Effector CD8-positive, alpha-beta T cell (primary cell): ENCODE measurements around the gene MGRN1.
A peak's percentile ranks its signal among the peaks of the same experiment; 100 is the strongest.

Source experiments
- DNase-seq: peaks from one replicate; lab custom pipeline; 2025; lab: John Stamatoyannopoulos, UW

The MGRN1 gene

DNA sequence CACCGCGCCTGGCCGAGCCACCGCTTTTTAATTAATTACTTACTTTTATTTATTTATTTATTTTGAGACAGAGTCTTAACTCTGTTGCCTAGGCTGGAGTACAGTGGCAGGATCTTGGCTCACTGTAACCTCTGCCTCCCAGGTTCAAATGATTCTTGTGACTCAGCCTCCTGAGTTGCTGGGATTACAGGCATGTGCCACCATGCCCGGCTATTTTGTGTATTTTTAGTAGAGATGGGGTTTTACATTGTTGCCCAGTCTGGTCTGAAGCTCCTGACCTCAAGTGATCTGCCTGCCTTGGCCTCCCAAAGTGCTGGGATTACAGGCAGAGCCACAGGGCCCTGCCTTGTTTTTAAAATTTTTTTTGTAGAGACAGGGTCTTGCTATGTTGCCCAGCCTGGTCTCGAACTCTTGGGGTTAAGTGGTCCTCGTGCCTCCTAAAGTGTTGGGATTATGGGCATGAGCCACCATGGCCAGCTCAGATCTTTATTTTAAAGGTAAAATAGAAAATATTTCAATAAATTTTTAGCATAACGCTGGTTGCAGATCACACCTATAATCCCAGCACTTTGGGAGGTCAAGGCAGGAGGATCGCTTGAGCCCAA is 50.4 kb downstream of the MGRN1 start:
- no peak for DNase-seq

DNA sequence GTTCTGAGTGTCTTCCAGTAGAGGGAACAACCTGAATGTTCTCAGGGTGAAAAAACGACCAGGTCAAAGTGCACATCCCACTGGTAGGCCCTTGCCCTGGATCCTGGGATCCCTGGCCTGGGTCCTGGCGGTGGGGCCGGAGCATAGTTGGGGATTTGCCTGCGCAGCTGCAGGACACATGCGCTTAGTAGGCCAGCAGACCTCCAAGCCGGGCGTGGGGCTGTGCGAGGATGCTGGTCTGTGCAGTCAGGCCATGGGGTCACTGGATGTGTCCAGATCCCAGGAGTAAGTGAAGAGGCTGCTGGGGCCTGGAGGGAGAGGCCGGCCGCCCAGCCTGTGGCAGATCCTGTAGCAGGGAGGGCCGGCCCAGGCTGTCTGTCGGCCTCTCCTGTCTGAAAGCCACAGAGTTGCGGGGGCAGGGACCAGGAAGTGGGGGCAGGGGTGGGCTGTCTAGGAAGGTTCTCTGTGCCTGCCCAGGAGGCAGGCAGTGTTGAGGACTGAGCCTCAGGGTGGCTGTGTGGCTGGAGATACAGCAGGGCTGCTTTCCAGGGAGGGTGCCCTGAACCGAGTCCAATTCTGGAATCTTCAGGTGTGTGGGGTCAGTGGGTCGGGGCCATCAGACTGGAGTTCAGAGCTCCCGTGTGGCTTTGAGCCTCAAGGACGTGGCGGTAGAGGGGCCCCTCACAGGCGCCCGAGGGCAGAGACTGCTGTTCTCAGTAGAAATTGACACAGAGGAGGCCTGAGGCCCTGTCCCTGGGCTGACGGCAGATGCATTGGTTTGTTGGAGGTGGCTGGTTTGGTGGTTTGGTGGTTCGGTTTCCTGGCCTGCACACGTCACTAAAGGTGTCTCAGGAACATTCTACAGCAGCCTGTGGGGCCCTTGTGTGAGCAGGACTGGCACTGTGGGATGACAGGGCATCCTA is 51.5 kb downstream of the MGRN1 start:
- peak; percentile 42 for DNase-seq

DNA sequence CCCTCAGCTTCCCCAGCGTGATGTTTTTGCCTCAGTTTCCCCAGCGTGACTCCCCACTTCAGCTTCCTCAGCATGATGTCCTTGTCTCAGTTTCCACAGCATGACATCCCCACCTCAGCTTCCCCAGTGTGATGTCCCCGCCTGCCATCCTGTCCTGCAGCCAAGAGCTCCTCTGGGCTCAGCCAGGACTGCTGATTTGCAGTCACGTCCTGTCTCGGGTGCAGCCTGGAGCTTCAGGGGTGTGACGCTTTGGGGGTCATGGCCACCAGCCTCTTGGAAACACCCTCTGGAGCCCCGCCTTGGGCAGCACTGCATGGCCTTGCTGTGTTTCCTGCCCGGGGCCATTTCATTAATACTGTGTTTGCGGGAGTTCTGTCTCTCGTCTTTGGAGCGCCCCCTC is 52.2 kb downstream of the MGRN1 start:
- DNase-seq = no peak

DNA sequence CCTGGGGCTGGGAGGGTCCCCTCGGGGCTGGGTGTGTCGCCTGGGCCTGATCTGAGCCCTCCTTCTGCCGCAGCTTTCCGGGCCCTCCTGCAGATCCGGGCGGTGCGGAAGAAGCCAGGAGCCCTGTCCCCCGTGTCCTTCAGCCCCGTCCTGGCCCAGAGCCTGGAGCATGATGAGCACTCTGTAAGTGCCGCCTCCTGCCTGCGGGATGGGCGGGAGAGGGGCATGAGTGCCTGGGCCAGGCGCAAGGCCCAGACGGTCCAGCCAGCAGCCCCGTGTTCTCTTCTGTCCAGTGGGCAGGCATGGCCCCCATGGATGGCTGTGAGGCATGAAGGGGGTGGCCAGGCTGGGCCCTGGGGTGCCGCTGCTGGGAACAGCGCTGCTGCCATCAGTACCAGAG is 52.8 kb downstream of the MGRN1 start:
- DNase-seq = no peak

DNA sequence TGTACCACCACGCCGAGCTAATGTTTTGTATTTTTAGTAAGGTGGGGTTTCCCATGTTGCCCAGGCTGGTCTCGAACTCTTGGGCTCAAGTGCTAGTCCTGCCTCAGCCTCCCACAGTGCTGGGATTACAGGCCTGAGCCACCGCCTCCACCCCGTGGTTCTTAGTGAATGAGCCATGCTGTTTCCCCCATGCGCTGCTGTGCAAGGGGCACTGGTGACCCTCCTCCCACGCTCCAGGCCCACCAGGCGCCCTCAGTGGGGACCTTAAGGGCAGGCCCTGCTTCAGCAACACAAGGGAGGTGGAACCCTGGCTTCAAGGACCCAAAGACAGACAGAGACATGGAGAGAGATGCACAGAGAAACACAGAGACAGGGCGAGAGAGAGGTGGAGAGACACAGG is 53.4 kb downstream of the MGRN1 start:
- no peak for DNase-seq

DNA sequence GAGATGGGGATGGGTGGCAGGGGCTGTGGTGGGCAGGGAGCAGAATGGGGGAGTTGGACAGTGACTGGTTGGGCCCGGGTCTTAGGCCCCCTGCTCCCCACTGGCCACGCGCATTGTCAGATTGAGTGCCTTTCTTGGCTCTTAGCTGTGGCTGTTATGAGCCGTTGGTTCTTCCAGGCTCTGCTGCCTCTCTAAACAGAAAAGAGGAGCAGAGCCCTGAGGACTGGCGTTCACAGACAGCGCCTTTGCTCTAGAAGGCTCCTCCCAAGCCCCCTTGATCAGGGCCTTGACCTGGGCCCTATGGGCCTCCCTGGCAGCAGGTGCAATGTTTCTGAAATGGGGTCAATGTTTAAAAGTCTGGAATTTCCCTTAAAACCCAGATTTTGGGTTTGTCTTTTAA is 54.0 kb downstream of the MGRN1 start:
- no peak for DNase-seq

DNA sequence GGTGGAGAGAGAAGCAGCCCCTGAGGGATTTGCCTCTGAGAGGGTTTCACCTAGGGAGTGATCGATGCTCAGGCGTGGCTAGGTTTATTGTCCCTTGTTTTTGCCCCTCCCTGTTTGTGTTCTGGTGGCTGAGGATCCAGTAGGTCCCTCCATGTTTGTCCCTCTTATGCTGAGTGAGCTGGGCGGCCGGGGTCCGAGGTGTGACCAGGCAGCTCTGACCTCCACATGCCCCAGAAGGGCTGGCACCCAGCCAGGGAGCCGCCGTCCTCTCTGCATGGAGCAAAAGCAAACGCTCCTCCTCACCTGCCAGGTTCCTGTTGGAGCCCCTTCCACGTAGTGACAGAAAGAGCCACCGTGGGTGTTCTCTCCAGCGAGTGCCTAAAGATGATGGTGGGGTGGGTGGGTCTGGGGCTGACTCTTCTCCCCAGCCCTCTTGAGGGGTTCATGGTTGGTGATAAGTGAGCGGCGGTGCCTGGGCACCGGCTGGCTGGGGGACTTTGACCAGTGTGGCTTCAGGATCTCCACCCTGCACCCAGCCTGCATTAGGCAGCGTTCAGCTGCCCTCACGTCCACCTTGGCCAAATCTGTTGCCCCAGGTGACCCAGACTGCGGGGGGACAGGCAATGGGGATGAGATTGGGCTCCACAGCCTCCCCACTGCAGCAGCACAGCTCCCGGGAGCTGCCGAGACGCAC is 54.7 kb downstream of the MGRN1 start:
- no peak for DNase-seq

DNA sequence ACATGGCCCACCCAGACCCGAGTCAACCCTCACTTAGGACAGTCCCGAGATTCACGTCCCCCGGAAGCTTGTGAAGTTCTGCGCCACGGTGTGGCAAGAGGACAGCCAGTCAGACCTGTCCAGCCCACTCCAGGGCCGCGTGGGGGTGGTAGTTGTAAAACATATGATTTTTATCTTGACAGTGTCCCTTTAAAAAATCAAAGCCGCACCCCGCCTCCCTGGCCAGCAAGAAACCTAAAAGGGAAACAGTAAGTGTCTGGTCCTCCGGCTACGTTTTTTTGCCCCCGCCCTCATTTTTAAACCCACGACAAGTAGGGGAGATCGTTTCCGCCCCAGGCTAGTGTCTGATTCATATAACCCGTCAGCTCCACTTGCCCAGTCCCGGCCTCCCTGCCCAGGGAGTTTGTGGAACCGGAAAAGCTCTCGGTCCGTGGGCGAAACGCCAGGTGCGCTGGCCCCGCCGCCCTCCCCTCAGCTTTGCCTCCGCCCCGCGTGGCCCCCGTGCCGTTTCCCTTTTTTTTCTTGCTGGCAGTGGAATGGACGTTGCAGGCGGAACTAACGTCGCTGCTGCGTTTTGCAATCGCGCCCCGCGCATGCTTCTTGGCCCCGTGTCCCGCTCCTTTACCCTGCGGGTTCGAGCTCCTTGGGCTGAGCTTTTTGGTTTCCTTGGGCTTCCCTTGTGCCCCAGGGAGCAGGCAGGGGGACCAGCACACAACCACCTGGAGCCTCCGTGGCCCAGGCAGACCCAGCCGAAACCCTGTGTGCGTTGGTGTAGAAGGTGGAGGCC is 55.4 kb downstream of the MGRN1 start:
- DNase-seq = no peak

DNA sequence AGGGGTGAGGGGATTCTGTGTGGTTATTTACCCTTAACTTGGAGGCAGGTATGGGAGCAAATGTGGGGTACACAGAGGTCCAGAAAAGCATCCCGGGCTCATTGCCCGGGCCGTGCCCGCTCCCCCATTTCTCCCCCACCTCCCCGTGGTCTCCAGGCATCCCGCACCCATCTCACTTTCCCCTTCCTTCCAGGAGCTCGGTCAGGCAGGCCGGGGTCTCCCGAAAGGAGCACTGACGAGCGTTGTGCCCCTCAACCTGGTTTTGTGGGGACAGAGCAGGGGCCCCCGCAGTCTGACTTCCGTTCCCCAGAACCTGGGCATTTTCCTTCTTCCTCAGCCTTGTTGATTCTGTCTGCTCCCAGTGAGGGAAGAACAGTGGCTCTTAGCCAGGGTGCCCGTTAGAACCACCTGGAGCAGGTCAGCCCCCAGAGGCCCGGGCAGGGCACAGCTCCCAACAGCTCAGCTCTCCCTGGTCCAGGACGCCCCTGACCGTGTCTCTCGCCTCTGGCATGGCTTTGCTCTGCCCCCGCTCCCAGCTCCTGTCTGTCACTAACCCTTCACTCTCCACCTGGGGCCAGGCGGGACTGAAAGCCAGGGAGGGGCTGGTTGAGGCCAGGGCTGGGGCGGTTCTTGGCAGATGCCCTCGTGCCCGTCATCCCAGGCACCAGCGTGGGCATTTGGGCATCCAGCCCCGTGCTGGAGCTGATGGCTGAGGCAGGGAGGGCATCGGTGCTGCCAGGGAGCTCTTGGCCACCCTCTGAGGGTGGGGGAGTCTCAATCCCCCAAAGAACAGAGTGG is 56.2 kb downstream of the MGRN1 start:
- no peak for DNase-seq

DNA sequence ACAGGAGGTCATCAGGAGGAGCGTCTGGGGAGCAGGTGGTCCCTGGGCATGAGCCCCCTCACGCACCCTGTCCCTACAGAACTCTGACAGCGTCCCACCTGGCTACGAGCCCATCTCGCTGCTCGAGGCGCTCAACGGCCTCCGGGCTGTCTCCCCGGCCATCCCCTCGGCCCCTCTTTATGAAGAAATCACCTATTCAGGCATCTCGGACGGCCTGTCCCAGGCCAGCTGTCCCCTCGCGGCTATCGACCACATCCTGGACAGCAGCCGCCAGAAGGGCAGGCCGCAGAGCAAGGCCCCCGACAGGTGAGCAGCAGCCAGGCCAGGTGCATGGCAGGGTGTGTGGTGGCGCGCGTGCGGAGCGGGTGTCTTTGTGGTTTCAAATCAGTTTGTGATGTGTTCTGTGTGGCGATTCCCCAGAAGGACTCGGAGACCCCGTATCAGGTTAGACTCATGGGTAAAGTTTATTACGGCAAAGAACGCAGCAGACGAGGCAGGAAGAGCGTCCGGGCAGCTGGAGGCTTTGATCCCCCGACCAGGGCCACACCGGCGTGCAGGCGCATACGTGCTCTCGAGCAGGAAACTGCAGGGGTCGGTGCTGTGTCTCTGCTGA is 57.0 kb downstream of the MGRN1 start:
- no peak for DNase-seq

DNA sequence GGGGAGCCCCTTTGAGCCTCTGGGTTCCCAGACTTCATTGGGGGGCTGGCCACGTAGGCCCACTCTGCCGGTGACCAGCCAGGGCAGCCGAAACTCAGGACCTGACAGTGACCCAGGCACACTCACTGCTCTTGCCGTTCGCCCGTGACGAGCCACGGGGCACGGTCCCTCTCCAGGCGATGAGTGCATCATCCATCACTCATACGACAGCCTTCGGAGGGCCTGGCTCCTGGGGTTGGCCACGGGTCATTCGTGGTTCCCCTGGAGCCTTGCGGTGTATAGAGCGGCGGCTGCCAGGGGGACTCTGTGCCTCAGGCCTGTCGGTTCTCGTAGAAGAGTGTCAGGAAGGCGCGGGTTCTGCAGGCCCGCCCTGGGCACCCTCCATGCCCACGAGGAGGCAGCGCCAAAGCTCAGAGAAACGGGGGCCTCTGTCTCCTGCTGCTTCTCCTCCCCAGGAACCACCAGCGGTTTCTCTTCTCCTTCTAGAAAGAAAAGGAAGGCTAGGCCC is 57.5 kb downstream of the MGRN1 start:
- no peak for DNase-seq

DNA sequence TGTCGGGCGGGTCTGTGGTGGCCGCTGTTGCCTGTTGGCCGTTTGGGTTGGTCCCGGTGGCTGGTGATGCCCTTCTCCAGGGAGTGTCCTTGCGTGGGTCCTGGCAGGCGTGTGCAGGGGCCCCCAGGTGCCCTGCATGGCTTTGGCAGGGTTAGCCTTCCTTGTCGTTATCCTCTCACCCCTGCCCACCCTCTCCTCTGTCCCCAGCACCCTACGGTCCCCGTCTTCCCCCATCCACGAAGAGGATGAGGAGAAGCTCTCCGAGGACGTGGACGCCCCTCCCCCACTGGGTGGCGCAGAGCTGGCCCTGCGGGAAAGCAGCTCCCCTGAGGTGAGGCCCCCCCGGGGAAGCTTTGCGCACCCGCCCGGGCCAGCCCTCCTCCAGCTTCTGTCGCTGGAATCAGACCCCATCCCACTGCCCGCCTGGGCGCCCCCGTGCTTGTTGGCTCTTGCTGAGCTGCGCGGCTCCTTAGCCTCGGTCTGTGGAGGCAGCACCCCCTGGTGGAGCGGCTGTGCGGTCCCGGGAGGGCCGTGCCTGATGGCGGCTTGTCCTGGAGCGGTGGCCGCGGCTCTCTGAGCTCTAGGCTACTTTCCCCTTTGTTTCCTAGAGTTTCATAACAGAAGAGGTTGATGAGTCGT is 58.1 kb downstream of the MGRN1 start:
- DNase-seq = peak; percentile 11

DNA sequence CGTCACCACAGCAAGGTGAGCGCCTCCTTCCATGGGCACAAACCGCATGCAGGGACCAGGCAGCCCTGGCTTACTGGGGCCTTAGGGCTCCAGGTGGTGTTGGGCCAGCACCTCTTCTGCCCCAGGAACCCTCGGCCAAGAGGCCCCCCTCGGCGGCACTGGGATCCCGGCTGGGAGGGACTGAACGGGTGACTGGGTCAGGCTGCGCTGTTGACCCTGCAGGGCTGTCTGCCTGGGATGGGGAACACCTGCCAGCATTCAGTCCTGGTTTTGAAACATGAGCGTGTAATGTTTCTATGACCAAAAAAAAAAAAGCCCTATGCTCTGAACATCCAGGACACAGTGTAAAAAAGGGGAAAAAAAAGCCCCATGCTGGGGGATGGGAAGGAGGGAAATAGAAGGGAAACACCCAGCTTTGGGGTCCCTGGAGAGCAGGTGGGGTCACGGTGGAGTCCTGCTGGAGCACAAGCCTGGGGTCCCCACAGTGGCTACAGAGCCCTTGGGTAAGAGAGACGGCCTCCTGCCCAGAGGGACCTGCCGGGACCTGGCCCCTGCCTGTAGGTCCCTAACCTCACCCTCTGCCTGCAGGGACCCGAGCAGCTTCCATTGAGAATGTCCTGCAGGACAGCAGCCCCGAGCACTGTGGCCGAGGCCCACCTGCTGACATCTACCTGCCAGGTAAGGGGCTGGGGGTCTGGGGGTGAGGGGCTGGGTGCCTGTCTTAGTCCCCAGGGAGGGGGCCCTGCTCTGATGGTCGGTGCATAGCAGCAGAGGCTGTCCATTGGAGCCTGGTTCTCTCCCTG is 58.8 kb downstream of the MGRN1 start:
- no peak for DNase-seq

DNA sequence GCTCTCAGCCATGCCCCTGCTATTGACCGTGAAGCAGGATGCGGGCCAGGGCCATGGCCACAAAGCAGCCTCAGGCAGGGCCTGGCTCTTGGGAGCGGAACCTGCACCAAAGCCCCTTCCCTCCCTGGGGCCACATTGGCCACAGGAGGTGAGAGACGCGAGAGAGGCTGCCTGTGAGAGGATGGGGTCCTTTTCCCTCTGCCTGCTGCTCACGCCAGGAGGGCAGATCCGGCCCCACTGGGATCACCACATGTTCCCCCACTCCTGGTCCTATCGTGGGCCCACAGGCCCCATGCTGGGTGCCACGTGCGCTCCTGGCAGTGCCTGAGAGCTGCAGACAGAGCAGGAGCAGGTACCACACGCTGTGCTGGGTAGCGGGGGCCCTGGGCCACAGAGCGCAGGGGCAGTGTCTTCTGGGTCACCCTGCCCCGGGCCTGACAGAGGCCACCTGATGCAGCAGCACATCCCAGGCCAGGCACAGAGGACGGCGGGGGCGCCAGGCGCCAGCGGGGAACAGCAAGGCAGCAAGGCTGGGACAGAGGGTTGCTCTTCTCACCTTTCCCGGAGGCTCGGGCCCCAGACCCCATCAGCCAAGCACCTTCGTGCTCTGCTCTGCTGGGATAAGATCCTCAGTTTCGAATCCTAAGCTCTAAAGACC is 59.6 kb downstream of the MGRN1 start:
- DNase-seq = no peak

DNA sequence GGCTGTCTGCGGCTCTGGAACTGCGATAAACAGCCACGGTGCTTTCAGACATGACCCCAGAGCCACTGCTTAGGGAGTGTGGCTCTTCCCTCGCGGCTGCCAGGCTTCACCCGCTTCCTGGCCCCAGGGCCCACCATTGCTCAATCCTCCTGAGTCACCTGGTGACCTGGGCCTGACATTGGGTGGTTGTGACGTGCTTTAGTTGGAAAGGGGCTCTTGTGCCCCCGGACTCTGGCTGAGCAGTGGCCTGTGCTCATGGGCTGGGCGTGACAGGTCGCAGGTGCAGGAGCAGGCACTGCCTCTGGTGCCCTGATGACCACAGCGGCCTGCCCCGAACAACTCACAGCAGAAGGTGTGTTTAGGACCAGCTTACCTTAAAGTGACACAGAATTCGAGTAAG is 60.1 kb downstream of the MGRN1 start:
- no peak for DNase-seq

DNA sequence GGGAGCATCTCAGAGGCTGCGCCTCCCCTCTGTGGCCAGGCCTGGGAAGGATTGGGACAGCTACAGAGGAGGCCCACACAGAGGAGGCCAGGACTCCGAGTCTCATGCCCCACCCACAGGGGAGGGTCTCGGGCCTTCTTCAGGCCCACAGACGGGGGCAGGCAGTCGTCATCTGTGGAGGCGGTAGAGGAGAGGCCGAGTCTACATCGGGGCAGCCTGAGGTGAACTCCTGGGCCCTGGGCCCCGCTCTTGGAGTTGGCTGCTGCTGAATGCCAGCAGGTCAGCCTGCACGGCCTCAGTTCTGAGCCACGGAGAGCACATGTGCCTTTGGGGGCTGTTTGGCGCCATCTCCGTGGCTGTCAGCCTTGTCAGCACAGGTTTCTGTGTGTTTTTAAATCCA is 60.7 kb downstream of the MGRN1 start:
- no peak for DNase-seq

DNA sequence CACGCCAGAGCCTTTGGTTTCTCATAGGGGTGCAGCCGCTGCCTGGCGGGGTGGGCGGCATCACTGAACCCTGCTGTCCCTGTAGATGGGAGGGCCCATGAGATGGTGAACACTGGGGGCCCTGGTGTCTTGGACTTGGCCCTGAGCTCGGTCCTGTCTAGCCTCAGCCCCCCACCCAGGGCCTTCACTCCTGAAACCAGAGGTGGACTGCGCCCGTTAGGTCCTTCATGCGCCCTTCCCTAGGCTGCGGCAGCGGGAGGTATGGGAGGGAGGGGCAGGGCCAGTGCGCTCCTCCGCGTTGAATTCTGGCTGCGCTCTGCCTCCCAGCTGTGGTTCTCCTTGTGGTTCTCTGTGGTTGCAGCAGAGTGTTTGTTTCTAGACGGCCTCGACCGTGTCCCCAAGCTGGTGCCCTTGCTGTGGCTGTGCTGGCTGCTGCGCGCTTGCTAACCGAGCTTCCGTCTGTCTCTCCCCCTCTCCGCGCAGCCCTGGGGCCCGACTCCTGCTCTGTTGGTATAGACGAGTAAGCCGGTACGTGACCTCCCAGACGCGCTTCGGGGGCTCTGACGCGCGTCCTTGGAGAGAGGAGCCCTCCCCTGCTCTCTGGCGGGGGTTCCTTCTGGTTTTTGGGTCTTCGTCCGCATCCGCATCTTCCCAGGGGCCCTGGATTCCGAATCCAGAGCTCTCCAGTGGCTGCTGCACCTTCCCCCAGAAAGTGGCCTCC is 61.3 kb downstream of the MGRN1 start:
- no peak for DNase-seq
